ENCODE data around the gene NFKBIE. TPM values are rescaled to one million over a fixed set of nuclear protein-coding genes. Genes with fewer than 3 reads are reported as not detected.

Gene NFKBIE
- total and polyA plus RNA-seq, 2 experiments from 2014 or later, result 14.6 to 25.9 TPM

- H2AFZ ChIP-seq, result no peak overlapping the region
- no peaks in the 10 kb centered on the region for H3K36me3 ChIP-seq (ENCODE audit: insufficient read depth)
- H3K4me1 ChIP-seq (ENCODE audit: insufficient read depth), result no peaks in the 10 kb centered on the region; the same call in 1 of the 2 replicates
- H3K4me3 ChIP-seq, result no peak overlapping the region
- H3K27me3 ChIP-seq (ENCODE audit: insufficient read depth), result peaks cover 17% of the 10 kb centered on the region
- DNase-seq (ENCODE audit: low spot score), result no peak
- H3K27ac ChIP-seq (ENCODE audit: low read depth), result no peak overlapping the region
- H4K20me1 ChIP-seq (replicated peaks; ENCODE audit: insufficient read depth), result no peaks in the 10 kb centered on the region
- ATAC-seq, result no peak
- no peaks in the 10 kb centered on the region for H3F3A ChIP-seq (replicated peaks; ENCODE audit: low read depth)
- no peaks in the 10 kb centered on the region for H3K79me2 ChIP-seq (replicated peaks; ENCODE audit: insufficient read depth)
- H3K9me2 ChIP-seq (ENCODE audit: insufficient read depth), result no peaks in the 10 kb centered on the region
- no peaks in the 10 kb centered on the region for H3K36me3 Mint-ChIP-seq (ENCODE audit: low read depth)
- TF ChIP-seq STAT1 (IDR thresholded peaks at IDR 0.05; ENCODE audit: unreplicated experiment), result no peak
- TF ChIP-seq, protein P1, sequence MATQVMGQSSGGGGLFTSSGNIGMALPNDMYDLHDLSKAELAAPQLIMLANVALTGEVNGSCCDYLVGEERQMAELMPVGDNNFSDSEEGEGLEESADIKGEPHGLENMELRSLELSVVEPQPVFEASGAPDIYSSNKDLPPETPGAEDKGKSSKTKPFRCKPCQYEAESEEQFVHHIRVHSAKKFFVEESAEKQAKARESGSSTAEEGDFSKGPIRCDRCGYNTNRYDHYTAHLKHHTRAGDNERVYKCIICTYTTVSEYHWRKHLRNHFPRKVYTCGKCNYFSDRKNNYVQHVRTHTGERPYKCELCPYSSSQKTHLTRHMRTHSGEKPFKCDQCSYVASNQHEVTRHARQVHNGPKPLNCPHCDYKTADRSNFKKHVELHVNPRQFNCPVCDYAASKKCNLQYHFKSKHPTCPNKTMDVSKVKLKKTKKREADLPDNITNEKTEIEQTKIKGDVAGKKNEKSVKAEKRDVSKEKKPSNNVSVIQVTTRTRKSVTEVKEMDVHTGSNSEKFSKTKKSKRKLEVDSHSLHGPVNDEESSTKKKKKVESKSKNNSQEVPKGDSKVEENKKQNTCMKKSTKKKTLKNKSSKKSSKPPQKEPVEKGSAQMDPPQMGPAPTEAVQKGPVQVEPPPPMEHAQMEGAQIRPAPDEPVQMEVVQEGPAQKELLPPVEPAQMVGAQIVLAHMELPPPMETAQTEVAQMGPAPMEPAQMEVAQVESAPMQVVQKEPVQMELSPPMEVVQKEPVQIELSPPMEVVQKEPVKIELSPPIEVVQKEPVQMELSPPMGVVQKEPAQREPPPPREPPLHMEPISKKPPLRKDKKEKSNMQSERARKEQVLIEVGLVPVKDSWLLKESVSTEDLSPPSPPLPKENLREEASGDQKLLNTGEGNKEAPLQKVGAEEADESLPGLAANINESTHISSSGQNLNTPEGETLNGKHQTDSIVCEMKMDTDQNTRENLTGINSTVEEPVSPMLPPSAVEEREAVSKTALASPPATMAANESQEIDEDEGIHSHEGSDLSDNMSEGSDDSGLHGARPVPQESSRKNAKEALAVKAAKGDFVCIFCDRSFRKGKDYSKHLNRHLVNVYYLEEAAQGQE (IDR thresholded peaks at IDR 0.05; ENCODE audit: unreplicated experiment), result no peak
- TF ChIP-seq, protein P2, sequence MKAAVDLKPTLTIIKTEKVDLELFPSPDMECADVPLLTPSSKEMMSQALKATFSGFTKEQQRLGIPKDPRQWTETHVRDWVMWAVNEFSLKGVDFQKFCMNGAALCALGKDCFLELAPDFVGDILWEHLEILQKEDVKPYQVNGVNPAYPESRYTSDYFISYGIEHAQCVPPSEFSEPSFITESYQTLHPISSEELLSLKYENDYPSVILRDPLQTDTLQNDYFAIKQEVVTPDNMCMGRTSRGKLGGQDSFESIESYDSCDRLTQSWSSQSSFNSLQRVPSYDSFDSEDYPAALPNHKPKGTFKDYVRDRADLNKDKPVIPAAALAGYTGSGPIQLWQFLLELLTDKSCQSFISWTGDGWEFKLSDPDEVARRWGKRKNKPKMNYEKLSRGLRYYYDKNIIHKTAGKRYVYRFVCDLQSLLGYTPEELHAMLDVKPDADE (IDR thresholded peaks at IDR 0.05), result no peak
- no peak for TF ChIP-seq ZNF331 (CRISPR knock-in tag; IDR thresholded peaks at IDR 0.05; ENCODE audit: low read depth)
- no peak for TF ChIP-seq CREB1 (CRISPR knock-in tag; IDR thresholded peaks at IDR 0.05; ENCODE audit: low read depth)
- TF ChIP-seq, protein P3, sequence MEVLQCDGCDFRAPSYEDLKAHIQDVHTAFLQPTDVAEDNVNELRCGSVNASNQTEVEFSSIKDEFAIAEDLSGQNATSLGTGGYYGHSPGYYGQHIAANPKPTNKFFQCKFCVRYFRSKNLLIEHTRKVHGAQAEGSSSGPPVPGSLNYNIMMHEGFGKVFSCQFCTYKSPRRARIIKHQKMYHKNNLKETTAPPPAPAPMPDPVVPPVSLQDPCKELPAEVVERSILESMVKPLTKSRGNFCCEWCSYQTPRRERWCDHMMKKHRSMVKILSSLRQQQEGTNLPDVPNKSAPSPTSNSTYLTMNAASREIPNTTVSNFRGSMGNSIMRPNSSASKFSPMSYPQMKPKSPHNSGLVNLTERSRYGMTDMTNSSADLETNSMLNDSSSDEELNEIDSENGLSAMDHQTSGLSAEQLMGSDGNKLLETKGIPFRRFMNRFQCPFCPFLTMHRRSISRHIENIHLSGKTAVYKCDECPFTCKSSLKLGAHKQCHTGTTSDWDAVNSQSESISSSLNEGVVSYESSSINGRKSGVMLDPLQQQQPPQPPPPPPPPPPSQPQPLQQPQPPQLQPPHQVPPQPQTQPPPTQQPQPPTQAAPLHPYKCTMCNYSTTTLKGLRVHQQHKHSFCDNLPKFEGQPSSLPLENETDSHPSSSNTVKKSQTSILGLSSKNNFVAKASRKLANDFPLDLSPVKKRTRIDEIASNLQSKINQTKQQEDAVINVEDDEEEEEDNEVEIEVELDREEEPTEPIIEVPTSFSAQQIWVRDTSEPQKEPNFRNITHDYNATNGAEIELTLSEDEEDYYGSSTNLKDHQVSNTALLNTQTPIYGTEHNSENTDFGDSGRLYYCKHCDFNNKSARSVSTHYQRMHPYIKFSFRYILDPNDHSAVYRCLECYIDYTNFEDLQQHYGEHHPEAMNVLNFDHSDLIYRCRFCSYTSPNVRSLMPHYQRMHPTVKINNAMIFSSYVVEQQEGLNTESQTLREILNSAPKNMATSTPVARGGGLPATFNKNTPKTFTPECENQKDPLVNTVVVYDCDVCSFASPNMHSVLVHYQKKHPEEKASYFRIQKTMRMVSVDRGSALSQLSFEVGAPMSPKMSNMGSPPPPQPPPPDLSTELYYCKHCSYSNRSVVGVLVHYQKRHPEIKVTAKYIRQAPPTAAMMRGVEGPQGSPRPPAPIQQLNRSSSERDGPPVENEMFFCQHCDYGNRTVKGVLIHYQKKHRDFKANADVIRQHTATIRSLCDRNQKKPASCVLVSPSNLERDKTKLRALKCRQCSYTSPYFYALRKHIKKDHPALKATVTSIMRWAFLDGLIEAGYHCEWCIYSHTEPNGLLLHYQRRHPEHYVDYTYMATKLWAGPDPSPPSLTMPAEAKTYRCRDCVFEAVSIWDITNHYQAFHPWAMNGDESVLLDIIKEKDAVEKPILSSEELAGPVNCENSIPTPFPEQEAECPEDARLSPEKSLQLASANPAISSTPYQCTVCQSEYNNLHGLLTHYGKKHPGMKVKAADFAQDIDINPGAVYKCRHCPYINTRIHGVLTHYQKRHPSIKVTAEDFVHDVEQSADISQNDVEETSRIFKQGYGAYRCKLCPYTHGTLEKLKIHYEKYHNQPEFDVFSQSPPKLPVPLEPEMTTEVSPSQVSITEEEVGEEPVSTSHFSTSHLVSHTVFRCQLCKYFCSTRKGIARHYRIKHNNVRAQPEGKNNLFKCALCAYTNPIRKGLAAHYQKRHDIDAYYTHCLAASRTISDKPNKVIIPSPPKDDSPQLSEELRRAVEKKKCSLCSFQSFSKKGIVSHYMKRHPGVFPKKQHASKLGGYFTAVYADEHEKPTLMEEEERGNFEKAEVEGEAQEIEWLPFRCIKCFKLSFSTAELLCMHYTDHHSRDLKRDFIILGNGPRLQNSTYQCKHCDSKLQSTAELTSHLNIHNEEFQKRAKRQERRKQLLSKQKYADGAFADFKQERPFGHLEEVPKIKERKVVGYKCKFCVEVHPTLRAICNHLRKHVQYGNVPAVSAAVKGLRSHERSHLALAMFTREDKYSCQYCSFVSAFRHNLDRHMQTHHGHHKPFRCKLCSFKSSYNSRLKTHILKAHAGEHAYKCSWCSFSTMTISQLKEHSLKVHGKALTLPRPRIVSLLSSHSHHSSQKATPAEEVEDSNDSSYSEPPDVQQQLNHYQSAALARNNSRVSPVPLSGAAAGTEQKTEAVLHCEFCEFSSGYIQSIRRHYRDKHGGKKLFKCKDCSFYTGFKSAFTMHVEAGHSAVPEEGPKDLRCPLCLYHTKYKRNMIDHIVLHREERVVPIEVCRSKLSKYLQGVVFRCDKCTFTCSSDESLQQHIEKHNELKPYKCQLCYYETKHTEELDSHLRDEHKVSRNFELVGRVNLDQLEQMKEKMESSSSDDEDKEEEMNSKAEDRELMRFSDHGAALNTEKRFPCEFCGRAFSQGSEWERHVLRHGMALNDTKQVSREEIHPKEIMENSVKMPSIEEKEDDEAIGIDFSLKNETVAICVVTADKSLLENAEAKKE (CRISPR knock-in tag; IDR thresholded peaks at IDR 0.05), result no peak
- no peak for TF ChIP-seq CTCF (conservative IDR thresholded peaks at IDR 0.05; ENCODE audit: low read depth in 2 of 2)
- no peak for TF ChIP-seq POLR2AphosphoS5 (IDR thresholded peaks at IDR 0.05; ENCODE audit: low read depth)
- no peak for TF ChIP-seq NANOG (IDR thresholded peaks at IDR 0.05; ENCODE audit: borderline replicate concordance)
- TF ChIP-seq EZH2 (IDR thresholded peaks at IDR 0.05; ENCODE audit: low read depth, unreplicated experiment), result no peak
- TF ChIP-seq ZNF114 (CRISPR knock-in tag; IDR thresholded peaks at IDR 0.05), result no peak
- no peak for TF ChIP-seq EZH2phosphoT487 (IDR thresholded peaks at IDR 0.05; ENCODE audit: unreplicated experiment)
- TF ChIP-seq JUNB (IDR thresholded peaks at IDR 0.05; ENCODE audit: unreplicated experiment), result no peak
- no peak overlapping the region for H3K4me3 Mint-ChIP-seq
- H3K4me2 ChIP-seq, result no peak overlapping the region
- no peak overlapping the region for H3K27ac Mint-ChIP-seq
- peaks cover 26% of the 10 kb centered on the region for H3K27me3 Mint-ChIP-seq (ENCODE audit: insufficient read depth, low read depth, poor library complexity)
- H3K9me3 Mint-ChIP-seq, result no peaks in the 10 kb centered on the region; the same call in 2 of the 3 replicates
- H3K4me1 Mint-ChIP-seq, result peaks cover 4% of the 10 kb centered on the region
These were observed 26.5 kb upstream of the NFKBIE start for GRCh38 chr6:44291841-44292240.

Measured in GM23338 (cell line).